Neural cell (in vitro differentiated cells): ENCODE results near the gene CACNB2. TPM values are rescaled to one million over a fixed set of nuclear protein-coding genes. Genes with fewer than 3 reads are reported as not detected.

ENCODE experiments used
- H2AFZ ChIP-seq: fragments of 200-600, 300-800 bp; sonication (generic), shearing (Covaris generic); 2 replicates; pipeline ENCODE4 v1.6.0; 2014; ENCODE audit warnings: low read depth, mild to moderate bottlenecking, antibody characterized with exemption, low read length, moderate library complexity
- H3F3A ChIP-seq: fragments of 200-600 bp; shearing (Covaris generic); 2 replicates; pipeline ENCODE4 v1.6.1; 2016; ENCODE audit warnings: mild to moderate bottlenecking, moderate library complexity, mixed read lengths, antibody characterized with exemption, low read length; ENCODE audit not compliant: insufficient read depth, poor library complexity, severe bottlenecking
- H3K27ac ChIP-seq: fragments of 200-600, 300-800 bp; sonication (generic), shearing (Covaris generic); 2 replicates; pipeline ENCODE4 v1.5.1; 2014; ENCODE audit warnings: mild to moderate bottlenecking, low read length, moderate library complexity
- H3K27me3 ChIP-seq: fragments of 300-800, 200-600 bp; sonication (generic), shearing (Covaris generic); 2 replicates; pipeline ENCODE4 v1.6.0; 2014; ENCODE audit warnings: mild to moderate bottlenecking, low read depth, low read length, moderate library complexity; ENCODE audit not compliant: insufficient read depth
- H3K36me3 ChIP-seq: fragments of 300-800, 200-600 bp; sonication (generic), shearing (Covaris generic); 2 replicates; pipeline ENCODE4 v1.5.1; 2014; ENCODE audit warnings: mild to moderate bottlenecking, antibody characterized with exemption, low read length, moderate library complexity; ENCODE audit not compliant: insufficient read depth
- H3K4me2 ChIP-seq: fragments of 300-800, 200-600 bp; sonication (generic), shearing (Covaris generic); 2 replicates; pipeline ENCODE4 v1.6.0; 2014; ENCODE audit warnings: mild to moderate bottlenecking, low read length
- H3K4me3 ChIP-seq: fragments of 300-800, 200-600 bp; sonication (generic), shearing (Covaris generic); 2 replicates; pipeline ENCODE4 v1.5.1; 2014; ENCODE audit warnings: mild to moderate bottlenecking, low read length, moderate library complexity
- H3K79me2 ChIP-seq: fragments of 200-600 bp; shearing (Covaris generic); replicated peaks from 2 replicates; pipeline ENCODE4 v1.6.0; 2014; ENCODE audit warnings: mild to moderate bottlenecking, low read length, moderate library complexity; ENCODE audit not compliant: insufficient read depth
- H3K9ac ChIP-seq: fragments of 300-800, 200-600 bp; sonication (generic), shearing (Covaris generic); 2 replicates; pipeline ENCODE4 v1.6.1; 2016; ENCODE audit warnings: mild to moderate bottlenecking, low read length, mixed read lengths
- H3K9me2 ChIP-seq: fragments of 200-600 bp; shearing (Covaris generic); 2 replicates; pipeline ENCODE4 v1.6.1; 2016; ENCODE audit warnings: mild to moderate bottlenecking, low read length, mixed read lengths; ENCODE audit not compliant: insufficient read depth
- H3K9me3 ChIP-seq: fragments of 200-600, 300-800 bp; sonication (generic), shearing (Covaris generic); 2 replicates; pipeline ENCODE4 v1.6.1; 2016; ENCODE audit warnings: mild to moderate bottlenecking, mixed run types, low read length, moderate library complexity, mixed read lengths
- H4K20me1 ChIP-seq: fragments of 200-600 bp; shearing (Covaris generic); 2 replicates; pipeline ENCODE4 v1.6.1; 2016; ENCODE audit warnings: mild to moderate bottlenecking, mixed run types; ENCODE audit not compliant: insufficient read depth
- CTCF ChIP-seq: fragments of 450-650 bp; IDR thresholded peaks from 2 replicates; pipeline ENCODE4 v1.5.1; 2014; ENCODE audit warnings: antibody characterized with exemption, mild to moderate bottlenecking, moderate library complexity; ENCODE audit not compliant: poor library complexity, severe bottlenecking
- EP300 ChIP-seq: fragments of 450-650 bp; conservative IDR thresholded peaks from 2 replicates; pipeline ENCODE4 v1.6.1; 2014; ENCODE audit warnings: antibody characterized with exemption, mild to moderate bottlenecking, moderate library complexity; ENCODE audit not compliant: poor library complexity, severe bottlenecking
- EZH2 ChIP-seq: fragments of 200-600, 300-800 bp; shearing (Covaris generic), sonication (generic); IDR thresholded peaks from 2 replicates; pipeline ENCODE4 v1.6.1; 2014; ENCODE audit warnings: antibody characterized with exemption, low read length, borderline replicate concordance, mild to moderate bottlenecking; ENCODE audit not compliant: insufficient read depth, poor library complexity, severe bottlenecking
- MXI1 ChIP-seq: fragments of 450-650 bp; conservative IDR thresholded peaks from 2 replicates; pipeline ENCODE4 v1.6.1; 2014; ENCODE audit warnings: antibody characterized with exemption, mild to moderate bottlenecking; ENCODE audit not compliant: poor library complexity, severe bottlenecking
- RAD21 ChIP-seq: fragments of 450-650 bp; conservative IDR thresholded peaks from 2 replicates; pipeline ENCODE4 v1.6.1; 2014; ENCODE audit warnings: antibody characterized with exemption, mild to moderate bottlenecking, moderate library complexity
- SMC3 ChIP-seq: fragments of 450-650 bp; conservative IDR thresholded peaks from 2 replicates; pipeline ENCODE4 v1.6.1; 2014; ENCODE audit warnings: antibody characterized with exemption, mild to moderate bottlenecking, moderate library complexity; ENCODE audit not compliant: poor library complexity
- TAF1 ChIP-seq: IDR thresholded peaks from 2 replicates; pipeline ENCODE4 v1.6.1; 2012; ENCODE audit warnings: low read depth
- polyA plus RNA-seq: library from polyadenylated mRNA; depleted of rRNA; stranded (reverse); fragments of >200 nt; gene quantifications from 2 replicates; pipeline ENCODE4 v1.2.3, GENCODE V29; 2014
- TF ChIP-seq, protein P1 (sequence below): IDR thresholded peaks from 2 replicates; pipeline ENCODE4 v1.6.1; 2012; ENCODE audit warnings: borderline replicate concordance

The CACNB2 gene
- polyA plus RNA-seq, 1 donor from 2014 or later = 14.3 TPM

- no peak overlapping the region for H3K27ac ChIP-seq
- H3K9ac ChIP-seq = no peak overlapping the region
- no peaks in the 10 kb centered on the region for H3K9me2 ChIP-seq
- no peak overlapping the region for H2AFZ ChIP-seq
- no peaks in the 10 kb centered on the region for H3K27me3 ChIP-seq
- H3K79me2 ChIP-seq = no peaks in the 10 kb centered on the region
- no peaks in the 10 kb centered on the region for H4K20me1 ChIP-seq
- no peak for TF ChIP-seq RAD21
- TF ChIP-seq MXI1 = no peak
- TF ChIP-seq CTCF = no peak
- no peak for TF ChIP-seq SMC3
- TF ChIP-seq, protein P1, sequence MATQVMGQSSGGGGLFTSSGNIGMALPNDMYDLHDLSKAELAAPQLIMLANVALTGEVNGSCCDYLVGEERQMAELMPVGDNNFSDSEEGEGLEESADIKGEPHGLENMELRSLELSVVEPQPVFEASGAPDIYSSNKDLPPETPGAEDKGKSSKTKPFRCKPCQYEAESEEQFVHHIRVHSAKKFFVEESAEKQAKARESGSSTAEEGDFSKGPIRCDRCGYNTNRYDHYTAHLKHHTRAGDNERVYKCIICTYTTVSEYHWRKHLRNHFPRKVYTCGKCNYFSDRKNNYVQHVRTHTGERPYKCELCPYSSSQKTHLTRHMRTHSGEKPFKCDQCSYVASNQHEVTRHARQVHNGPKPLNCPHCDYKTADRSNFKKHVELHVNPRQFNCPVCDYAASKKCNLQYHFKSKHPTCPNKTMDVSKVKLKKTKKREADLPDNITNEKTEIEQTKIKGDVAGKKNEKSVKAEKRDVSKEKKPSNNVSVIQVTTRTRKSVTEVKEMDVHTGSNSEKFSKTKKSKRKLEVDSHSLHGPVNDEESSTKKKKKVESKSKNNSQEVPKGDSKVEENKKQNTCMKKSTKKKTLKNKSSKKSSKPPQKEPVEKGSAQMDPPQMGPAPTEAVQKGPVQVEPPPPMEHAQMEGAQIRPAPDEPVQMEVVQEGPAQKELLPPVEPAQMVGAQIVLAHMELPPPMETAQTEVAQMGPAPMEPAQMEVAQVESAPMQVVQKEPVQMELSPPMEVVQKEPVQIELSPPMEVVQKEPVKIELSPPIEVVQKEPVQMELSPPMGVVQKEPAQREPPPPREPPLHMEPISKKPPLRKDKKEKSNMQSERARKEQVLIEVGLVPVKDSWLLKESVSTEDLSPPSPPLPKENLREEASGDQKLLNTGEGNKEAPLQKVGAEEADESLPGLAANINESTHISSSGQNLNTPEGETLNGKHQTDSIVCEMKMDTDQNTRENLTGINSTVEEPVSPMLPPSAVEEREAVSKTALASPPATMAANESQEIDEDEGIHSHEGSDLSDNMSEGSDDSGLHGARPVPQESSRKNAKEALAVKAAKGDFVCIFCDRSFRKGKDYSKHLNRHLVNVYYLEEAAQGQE = no peak
- TF ChIP-seq EZH2 = no peak
- no peaks in the 10 kb centered on the region for H3K9me3 ChIP-seq
- H3K4me3 ChIP-seq = no peak overlapping the region
- H3F3A ChIP-seq = no peaks in the 10 kb centered on the region
- no peaks in the 10 kb centered on the region for H3K36me3 ChIP-seq
- no peak overlapping the region for H3K4me2 ChIP-seq
Measured at GRCh38 chr10:18164093-18164492, 23.9 kb downstream of the CACNB2 start.

DNA sequence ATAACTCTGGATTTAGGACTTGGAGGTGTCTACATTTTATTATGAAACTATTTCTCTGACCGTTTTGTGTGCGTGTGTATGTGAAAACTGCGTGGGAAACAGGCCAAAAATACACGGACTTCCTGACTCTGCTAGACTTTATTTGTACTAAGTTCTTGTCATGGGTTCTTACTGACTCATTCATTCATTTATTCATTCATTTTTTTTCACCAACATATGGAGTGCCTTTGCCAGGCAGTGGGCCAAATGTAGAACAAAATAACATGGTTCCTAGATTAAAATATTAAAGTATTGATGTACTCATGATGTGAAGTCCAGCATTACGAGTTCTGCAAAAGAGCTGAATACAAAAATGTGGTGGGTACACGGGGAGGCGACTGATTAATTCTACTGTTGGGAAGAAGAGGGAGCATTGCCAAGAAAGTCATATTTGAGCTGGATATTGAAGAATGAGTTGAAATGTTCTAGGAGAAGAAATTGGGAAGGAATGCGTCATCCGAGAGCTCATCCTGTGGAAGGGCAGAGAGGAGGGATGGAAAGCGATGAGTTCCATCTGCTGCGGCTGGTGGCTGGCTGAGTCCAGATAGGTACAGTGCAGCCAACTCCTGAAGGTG lies 24.6 kb downstream of the CACNB2 start:
- no peaks in the 10 kb centered on the region for H3K27me3 ChIP-seq
- no peaks in the 10 kb centered on the region for H3K79me2 ChIP-seq
- no peak overlapping the region for H3K9ac ChIP-seq
- no peaks in the 10 kb centered on the region for H3K9me2 ChIP-seq
- no peaks in the 10 kb centered on the region for H3K36me3 ChIP-seq
- H3F3A ChIP-seq = no peaks in the 10 kb centered on the region
- no peak overlapping the region for H3K4me3 ChIP-seq
- no peaks in the 10 kb centered on the region for H3K9me3 ChIP-seq
- no peaks in the 10 kb centered on the region for H4K20me1 ChIP-seq
- H2AFZ ChIP-seq = no peak overlapping the region
- no peak for TF ChIP-seq CTCF
- no peak for TF ChIP-seq EP300
- no peak for TF ChIP-seq TAF1
- no peak for TF ChIP-seq EZH2
- H3K27ac ChIP-seq = no peak overlapping the region
- H3K4me2 ChIP-seq = no peak overlapping the region
